NCI-H446 (cell line): ENCODE measurements around the gene MUC5B.
"Not testable (repeated sequence)": the region's sequence is repeated elsewhere in the genome, so short reads cannot be mapped to it uniquely, and the experiment has no call there.

Source experiments
- DNase-seq, 2 experiments: peaks; one replicate each; lab custom pipeline; 2025; lab: John Stamatoyannopoulos, UW

MUC5B gene

DNA sequence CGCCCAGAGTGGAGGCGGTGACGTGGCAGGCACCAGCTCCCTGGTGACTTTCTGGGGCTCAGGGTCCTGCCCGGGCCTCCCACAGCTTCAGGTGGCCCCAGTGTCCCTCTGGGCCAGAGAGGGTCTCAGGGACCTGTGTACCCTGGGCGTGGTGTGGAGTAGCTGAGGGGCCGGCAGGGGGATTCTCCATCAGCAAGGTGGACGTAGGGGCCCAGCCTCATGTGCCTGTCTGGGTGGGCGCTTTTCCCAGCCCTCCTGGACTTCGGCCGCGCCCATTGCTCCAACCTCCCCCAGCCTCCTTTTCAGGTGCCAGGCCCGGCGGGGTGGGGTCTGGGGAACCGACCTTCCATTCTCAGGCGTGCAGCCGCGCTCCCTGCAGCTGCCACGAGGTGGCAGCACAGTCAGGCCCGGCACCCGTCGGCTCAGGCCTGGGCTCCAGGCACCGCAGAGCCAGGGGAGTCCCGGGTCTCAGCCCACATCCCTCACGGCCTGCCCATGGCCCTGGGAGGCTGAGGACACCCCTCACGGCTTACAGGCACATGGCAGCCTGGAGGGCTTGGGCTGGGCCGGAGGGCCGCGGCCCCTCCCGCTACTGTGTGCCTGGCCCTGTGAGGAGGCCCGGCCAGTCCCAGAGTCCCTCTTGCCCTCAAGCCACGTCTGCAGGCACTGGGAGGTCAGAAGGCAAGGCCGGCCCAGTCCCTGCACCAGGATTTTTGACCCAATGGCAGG, 19.9 kb upstream of the MUC5B start:
- DNase-seq = peak in 1 of 2 experiments; percentile 74

DNA sequence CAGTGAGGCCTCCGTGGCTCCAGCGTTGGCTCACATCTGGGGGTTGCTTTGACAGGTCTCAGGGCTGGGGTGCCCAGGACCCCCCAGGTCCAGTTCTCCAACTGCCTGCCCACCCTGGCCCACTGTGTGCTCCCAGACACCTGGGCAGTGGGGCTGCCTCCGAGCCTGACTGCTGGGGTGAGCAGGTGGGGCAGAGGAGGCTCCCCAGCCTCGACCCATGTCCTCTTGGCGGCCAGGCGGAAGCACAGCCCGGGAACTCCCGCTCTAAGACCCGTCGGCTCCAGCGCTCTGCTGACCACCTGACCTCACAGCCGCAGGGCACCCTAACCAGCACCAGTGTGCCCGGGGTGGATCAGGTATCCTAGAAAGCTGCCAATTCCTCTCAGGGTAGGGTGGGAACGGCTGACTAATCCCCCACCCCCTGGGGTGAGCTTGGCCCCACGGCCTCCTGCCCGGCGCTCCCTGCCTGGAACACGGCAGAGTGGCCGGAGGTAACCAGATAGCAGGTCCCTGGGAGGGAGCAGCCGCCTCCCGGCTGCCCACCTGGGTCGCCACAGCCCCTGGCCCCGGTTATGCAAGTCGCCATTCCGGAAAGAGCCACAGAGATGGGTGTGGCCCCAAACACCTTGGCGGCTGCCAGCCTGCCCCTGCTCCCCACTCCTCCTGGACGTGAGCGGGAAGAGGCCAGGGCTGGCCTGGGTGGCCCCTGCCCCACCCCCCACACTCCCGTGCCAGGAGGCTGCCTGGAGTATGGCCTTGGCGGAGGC, 19.2 kb upstream of the MUC5B start:
- DNase-seq = no peak

DNA sequence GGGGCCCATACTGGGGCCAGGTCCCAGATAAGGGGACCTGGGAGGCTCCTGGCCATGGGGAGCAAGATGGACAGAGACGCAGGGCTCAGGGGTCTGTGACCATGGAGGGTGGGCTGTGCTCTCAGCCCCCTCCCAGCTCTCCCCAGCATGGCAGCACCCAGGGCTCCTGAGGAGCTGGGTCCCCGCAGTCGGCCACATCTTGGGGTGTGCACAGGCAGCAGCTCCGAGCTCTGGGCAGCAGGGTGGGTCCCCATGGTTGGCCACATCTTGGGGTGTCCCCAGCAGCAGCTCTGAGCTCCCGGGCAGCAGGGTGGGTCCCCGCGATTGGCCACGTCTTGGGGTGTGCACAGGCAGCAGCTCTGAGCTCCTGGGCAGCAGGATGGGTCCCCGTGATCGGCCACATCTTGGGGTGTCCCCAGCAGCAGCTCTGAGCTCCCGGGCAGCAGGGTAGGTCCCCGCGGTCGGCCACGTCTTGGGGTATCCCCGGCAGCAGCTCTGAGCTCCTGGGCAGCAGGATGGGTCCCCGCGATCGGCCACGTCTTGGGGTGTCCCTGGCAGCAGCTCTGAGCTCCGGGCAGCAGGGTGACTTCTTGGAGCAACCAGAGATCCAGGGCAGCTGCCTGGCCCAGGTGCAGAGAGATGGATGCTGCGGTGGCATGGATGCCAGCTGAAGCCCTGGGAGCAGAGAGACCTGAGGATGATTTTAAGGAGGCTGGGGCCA, 18.3 kb upstream of the MUC5B start:
- no peak for DNase-seq

DNA sequence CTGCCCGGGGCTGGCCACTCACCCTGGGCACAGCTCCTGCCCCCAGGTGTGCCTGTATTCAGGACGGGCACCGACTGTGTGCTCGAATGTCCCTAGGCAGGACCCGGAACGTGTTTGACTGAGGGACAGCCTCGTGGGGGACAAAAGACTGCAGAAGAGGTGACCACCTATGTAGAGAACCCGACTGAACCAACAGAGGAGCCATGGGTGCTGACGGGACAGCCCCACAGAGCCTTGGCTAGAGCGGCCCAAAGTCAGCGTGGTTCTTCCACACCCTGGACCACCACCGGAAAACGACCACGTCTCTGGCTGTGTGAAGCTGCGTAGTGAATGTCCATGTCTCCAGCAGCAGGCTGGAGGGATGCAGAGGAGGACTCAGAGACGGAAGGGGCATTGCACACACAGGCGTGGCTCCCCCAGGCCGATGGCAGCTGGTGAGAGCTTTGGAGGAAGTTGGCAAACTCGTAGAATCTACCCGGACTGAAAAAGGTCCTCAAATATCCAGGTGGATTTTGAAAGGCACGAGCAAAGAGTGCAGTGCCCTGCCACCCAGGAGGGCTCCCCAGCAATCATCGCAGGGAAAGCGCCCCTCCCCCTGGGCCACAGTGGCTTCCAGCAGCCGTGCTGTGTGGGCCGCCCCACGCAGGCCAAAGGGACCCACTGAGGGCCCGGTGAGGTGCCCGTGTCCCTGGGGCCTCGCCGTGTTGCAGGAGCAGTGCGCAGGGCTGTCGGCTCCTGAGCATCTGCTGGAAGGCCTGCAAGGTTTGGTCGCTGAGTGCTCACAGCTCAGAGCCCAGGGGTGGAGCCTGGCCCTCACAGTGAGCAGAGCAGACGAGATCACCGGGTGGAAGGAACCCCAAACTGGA, 17.5 kb upstream of the MUC5B start:
- no peak for DNase-seq

DNA sequence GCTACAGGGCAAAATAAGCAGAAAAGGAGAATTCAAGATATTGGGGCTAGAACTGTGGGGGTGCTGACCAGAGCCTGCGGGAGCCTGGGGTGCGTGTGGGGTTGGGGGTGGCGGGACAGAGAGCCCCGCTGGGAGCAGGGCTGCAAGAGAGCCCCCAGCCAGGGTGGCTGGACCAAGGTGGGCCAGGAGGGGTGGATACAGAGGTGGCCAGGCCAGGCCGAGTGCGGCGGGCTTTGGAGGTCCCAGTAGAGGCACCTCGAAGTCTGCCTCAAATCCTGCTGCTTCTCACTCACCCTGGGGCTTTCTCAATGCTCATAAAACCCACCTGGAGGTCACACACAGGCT, 16.9 kb upstream of the MUC5B start:
- no peak for DNase-seq

DNA sequence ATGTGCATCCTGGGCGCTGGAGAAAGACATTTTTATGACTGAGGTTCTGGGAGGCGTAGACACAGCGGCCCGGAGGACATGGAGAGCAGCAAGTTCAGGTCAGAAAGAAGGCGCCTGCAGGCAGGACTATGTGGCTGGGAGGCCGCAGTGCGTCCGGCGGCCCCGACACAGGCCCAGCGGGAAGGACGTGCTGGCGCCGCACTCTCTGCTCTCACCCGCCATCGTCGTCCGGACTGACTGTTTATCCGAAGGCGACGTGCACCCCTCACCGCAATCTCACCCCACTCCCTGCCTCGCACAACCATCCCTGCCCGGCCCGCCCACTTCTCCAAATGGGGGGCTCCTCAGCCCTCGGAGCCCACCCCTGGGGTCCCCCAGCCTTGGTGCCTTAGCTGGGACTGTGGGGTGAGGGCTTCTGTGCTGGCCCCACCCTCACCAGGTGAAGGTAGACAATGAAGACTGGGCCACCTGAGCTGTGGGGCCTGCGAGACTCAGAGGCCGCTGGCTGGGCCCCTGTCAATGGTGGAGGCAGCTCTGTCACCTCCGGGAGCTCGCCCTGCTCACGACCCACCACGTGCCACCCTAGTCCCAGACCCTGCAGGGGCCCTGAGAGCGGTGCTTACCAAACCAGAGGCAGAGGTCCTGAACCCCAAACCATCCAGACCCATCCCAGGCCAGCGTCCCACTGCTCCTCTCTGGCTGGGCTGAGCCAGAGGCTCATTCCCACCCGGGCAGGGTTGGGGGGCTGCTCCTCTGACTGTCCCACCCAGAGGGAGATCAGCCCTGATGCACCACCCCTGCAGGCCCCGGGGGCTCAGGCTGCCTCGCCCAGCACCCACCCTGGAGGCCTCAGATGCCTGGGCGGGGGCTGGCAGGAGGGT, 16.2 kb upstream of the MUC5B start:
- DNase-seq = no peak

DNA sequence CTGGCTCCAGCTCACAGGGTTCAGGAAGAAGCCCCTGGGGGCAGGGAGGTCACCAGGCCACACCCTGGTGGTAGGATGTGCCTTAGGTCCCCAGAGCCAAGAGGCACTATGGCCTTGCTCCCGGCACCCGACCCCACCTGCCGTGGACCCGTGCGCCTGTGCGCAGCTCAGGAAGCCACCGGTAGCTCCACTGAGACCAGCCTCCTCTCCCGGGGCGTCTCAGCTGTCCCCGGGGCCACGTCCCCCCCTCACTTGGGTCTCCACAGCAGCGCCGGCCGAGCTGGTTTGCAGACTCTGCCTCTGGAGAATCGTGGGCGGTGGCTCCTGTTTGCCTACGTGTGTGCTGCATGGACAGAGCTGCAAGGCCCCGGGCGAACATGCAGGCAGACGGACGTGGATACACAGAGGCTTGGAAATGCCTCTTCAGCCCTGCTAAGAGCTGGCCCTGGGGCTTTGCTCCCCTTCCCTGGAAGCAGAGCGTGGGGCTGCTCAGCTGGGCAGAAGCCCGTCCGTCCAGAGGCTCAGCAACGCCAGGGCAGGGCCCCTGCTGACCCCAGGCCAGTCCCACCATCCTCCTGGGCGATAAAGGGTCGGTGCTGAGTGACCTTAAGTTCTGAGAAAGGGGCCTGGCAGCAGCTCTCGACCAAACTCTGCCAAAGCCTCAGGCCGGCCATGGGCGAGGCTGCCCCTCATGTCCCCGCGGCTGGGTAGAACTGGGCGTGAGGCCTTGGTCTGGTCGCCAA, 15.3 kb upstream of the MUC5B start:
- DNase-seq = no peak

DNA sequence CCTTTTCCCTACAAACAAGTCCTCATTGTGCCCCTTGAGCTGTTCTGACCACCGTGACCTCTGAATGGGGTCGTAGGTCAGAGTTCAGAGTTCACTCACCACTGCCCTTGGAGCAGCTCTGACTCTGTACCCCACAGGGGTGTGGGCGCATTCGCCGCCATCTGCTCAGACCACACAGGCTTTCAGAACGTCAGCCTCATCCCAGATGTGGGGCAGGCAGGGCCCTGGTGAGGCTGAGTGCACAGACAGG, 14.8 kb upstream of the MUC5B start:
- DNase-seq = no peak

DNA sequence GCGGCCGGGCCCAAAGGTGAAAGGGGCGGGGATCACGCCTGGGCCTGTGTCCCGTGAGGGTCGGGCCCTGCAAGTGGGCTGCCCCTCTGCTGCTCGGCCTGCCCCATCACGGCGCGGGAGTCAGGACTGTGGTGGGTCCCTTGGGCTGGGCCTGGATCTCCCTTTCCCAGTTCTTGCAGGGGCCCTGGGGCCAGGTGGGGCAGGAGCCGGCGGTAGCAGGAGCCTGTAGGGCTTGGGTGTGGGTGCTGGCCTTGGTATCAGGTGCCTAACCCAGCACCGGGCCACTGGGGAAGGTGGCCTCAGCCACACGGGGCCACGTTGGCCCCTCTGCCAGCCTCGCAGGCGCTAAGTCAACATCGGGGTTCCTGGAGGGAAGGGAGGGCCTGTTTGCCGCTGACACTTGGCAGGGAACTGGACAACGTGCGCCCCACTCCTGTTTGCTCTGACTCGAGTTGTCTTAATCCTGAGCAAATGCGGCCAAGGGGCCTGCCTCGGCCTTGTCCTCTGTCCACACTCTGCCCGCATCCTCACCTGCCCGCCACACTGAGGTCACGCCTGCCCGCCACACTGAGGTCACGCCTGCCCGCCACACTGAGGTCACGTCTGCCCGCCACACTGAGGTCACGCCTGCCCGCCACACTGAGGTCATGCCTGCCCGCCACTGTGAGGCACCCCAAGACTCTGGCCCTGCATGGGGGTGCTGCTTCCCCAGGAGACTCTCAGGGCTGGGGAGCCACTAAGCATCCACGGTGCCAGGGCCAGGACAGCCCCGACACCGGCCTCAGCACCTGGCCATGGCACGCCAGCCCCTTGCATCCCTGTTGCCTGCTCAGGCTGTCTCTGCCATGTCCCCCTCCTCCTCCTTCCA, 14.2 kb upstream of the MUC5B start:
- no peak for DNase-seq

DNA sequence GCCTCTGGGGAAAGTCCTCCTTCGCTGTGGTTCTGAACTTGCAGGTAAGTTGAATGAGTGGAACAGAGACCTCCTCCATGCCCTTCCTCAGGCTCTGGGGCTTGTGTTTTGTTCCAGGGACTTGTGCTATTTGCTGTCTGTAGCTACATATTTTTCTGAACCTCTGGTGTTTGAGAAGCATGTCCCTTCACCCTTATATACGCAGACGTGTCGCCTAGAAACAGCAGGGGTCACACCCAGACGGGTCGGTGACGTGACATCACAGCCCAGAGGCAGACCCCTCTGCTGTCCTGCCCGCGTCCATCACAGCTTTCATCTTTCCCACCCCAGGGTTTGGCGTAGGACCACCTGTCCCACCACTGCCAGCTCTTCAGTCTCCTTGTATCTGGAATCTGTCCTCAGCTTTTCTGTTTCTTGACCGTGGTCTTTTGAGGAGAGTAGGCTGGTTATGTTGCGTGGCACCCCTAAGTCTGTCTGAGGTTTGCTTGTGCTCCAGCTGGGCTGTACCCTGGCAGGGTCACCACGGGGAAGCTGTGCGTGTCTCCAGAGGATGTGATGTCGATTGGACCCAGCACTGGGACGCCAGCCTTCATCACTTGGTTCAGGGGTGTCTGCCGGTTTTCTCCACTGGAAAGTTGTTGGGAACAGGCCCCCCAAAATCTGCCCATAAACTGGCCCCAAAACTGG, 13.4 kb upstream of the MUC5B start:
- DNase-seq = no peak

DNA sequence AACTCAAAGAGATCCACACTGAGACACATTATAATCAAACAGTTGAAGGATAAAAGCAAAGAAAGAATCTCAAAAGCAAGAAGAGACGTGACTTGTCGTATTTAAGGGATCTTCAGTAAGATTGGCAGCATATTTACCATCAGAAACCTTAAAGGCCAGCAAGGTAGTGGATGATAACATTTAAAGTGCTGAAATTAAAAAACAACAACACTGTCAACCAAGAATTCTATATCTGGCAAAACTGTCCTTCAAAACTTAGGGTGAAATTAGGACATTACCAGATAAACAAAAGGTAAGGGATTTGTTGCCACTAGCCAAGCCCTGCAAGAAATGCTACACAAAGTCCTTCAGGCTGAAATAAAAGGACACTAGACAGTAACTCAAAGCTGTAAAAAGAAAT, 11.0 kb upstream of the MUC5B start:
- DNase-seq = no peak

DNA sequence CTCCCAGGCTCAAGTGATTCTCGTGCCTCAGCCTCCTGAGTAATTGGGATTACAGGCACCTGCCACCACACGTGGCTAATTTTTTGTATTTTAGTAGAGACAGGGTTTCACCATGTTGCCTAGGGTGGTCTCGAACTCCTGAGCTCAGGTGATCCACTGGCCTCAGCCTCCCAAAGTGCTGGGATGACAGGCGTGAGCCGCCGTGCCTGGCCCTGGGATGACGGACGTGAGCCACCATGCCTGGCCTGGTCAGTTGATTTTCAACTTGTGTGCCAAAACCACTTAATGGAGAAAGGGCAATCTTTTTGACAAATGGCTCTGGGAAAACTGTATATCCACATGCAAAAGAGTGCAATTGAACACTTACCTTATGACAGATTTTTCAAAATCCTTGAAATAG, 7.0 kb upstream of the MUC5B start:
- not testable (repeated sequence) for DNase-seq

DNA sequence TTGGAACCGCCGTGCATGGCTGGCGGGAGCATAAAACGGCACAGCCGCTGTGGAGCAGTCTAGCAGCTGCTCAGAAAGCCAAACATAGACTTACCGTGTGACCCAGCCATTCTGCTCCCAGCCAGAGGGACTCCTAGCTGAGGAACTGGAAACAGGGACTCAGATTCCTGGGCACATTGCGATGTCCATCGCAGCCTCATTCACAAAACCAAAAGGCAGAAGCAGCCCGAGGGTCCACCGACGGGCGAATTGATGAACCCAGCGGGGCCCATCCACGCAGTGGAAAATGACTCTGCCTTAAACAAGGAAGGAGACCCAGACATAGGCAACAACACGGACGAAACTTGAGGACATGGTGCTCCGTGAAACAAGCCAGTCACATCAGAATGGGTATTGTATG, 5.7 kb upstream of the MUC5B start:
- DNase-seq = no peak

DNA sequence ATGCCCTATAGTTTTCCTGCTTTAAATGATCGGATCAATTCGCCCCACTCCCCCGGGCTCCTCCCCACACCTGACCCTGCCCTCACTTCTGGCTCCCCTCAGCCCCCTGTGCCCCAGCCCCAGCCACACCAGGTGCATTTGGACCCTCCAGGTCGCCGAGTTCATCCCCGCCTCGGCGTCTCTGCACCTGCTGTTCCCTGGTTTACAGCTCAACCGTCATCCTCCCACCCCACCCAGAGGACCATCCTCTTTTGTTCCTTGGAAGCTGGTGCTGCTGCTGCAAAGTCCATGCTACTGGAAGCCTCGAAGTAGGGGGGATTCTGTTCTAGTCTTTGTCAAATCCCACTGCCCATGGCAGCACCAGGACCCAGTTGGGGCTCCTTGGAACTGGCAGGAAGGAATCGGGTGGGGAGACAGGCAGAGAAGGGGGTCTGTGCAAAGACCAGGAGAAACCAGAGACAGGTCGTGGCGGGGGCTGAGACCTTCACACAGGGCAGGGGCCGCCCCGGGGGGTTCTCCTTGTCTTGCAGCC, 4.5 kb upstream of the MUC5B start:
- DNase-seq = no peak

DNA sequence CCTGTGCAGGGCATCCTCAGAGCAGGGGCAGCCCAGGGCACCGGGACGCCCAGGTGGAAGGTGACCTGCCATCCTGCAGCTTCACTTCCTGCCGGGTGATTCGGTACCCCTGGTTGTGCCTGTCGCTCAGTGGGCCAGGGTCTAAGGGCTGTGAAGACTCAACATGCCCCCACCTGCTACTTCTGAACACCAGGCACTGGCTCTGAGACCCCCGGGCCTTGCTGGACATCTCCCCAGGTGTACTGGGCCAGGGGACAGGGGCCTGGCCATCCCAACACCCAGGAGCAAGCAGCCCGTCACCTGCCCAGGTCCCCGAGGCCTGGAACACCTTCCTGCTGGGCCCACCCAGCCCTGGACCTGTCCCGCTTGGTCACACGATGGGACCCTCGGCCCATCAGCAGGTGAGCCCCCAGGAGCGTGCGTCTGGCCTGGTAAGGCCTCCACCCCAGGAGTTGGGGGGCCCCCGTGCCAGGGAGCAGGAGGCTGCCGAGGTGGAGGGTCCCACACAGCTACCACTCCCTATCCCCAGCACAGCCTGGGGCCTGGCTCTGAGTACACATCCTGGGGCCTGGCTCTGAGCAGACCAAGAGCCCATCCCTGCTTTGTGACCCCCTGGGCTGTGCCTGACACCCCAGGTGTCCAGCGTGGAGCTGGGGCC, 3.9 kb upstream of the MUC5B start:
- no peak for DNase-seq

DNA sequence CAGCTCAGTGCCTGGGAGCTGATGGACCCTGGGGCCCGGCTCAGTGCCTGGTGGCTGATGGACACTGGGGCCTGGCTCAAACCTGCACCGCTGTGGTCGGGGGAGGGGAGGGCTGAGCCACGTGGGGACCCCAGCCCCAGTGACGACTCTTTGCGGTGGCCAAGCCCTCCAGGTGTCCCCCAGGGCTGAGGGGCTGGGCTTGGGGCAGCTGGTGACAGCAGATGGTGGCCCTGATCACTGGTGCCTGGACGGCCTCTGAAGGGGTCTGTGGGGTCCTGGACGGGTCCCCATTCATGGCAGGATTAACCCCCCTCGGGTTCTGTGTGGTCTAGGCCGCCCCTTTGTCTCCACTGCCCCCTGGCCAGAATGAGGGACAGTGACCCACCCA, 3.4 kb upstream of the MUC5B start:
- no peak for DNase-seq

DNA sequence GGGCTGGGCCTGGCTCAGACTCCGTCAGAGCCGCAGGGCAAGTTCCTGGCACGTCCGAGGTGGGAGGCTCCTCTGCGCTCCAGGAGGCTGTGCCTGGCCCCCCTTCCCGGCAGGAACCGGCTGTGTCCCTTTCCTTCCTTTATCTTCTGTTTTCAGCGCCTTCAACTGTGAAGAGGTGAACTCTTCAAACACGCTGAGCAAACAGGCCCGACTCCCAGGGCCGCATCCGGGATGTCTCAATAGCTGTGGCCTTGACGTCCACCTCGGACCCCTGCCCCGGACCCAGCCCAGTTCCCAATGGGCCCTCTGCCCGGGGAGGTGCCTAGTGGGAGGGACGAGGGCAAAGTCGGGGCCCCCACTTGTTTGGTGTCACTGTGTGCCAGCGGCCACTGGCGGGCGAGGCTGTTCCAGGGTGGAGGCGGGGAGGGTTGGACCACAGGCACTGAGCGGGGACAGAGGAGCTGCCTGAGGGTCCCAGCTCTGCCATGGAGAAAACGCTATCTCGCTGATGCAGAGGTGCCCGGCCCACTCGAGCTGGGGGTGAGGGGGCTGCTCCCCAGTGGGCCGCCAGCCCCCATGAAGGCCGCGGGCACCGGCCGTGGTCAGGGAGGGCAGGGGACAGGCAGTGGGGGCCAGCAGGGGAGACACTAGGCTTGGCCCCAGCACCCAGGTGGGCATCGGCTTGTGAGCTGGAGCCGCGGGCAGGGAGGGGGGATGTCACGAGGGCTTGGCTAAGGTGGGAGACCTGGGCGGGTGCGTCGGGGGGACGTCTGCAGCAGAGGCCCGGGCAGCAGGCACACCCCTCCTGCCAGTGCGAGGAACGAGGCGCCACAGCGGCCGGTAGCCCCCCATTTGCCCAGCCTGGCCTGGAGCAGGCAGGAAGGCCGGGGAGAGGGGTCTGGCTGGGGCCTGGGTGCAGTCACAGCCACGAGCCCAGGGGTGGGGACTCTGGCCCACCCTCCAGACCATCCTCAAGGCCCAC, 2.7 kb upstream of the MUC5B start:
- no peak for DNase-seq
